DMS153 treated with DMSO at 0.1 percent for 48 hours (cell line): ENCODE data around the gene PROSER2.

Experiments used
- DNase-seq: peaks from one replicate; lab custom pipeline; 2025; ENCODE audit not compliant: unreplicated experiment; lab: John Stamatoyannopoulos, UW

Gene PROSER2

GRCh38 chr10:11901833-11902475 is 78.8 kb downstream of the PROSER2 start:
- DNase-seq: no peak

DNA sequence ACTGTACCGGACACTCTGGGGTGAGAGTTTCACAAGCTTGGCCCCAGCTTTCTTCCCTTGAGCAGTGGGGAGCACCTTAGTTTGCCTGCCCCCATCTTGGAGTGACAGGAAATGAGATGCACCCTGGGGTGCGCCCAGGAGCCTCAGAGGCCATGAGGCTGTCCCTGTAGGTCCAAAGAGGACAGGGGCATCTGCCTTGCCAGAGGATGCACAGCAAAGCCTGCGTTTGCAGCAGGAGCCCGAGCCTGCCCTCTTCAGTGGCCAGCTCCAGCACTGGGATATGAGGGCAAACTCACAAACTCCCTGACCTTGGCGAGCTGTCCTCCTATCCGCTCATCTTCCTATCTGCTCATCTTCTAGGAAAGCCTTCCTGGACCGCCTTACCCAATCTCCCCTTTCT is 79.5 kb downstream of the PROSER2 start:
- DNase-seq: no peak

GRCh38 chr10:11906714-11907113 is 83.6 kb downstream of the PROSER2 start:
- DNase-seq: no peak

DNA sequence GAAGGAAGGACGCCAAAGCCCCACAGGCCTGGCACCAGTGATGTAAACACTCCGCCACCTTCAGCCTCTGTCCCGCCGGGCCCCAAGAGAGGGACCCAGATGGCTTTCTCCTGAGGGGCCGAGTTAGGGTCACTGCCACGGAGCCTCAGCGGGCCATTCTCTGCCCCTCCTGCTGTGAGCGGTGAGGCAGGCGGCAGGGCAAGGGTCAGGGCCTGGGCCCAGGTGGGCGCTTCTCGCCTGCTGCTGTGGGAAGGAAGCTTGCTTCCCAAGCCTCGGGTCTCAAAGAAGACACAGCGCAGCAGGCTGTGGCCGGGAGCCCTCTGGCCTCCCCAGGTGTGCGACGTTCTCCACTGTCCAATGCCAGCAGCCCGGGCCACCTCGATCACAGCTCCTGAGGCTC is 84.8 kb downstream of the PROSER2 start:
- DNase-seq: no peak

DNA sequence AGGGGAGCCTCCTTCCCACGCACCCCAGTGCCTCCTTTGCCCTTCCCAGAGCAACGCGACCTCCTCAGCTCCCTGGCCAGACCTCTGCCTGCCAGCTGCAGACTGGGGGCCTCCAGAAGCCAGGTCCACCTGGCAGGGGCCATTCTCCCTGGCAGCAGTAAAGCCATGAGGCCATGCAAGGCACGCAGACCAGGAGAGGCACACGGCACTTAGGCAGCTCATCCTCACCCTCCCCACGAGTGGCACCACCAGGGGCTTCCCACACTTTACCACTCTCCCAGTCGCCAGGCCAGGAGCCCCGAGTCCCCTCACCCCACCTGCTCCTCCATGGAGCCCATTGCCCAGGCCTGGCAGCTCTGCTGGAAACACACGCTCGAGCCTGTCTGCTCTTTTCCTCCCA is 85.4 kb downstream of the PROSER2 start:
- DNase-seq: no peak

DNA sequence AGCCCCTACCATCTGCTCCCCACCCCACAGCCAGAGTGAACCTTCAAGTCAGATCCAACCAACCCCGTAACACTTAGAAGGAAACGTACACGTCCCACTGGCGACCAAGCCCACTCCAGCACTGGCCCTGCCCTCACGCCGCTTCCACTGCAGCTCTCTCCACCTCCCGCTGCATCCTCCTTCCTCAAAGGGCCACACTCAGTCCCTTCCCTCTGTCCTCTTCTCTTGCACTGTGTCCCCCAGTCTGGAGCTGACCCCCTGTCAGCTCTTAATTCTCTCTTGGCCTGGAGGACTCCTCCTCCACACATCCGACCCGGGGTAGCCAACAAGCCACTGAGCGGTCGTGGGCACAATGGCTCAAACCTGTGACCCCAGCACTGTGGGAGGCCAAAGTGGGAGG is 85.8 kb downstream of the PROSER2 start:
- no peak for DNase-seq

- no peak for DNase-seq
These were observed 86.5 kb downstream of the PROSER2 start for GRCh38 chr10:11909618-11910017.

- DNase-seq: no peak
These were observed 86.9 kb downstream of the PROSER2 start for GRCh38 chr10:11910102-11910501.

DNA sequence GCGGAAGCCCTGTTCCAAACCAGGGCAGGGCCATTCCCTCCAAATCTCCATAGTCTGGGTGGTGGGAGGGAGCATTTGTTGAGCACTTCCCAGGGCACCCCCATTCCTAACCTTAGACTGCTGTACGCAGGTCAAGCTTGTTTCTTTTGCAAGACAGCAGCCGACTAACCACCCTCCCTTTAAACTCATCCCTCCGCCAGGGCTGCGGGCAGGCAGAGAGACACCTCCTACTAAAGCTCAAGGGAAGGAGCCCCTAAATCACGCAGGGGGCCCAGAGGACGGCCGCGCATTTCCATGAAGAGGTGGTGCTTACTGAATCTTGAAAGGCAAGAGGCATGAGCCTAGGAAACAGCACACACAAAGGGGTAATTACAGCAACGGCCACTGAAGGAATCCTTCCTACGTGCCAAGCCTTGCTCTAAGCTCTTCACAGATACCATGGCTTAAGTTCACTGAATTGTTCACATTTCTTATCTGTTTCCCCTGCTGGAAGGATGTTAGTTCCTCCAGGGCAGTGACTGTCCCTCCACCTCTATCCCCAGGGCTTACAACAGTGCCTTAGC is 90.0 kb downstream of the PROSER2 start:
- no peak for DNase-seq

- DNase-seq: no peak
These were observed 95.2 kb downstream of the PROSER2 start for GRCh38 chr10:11918384-11918783.

GRCh38 chr10:11919271-11919670 is 96.1 kb downstream of the PROSER2 start:
- no peak for DNase-seq
